Activated T-helper 2 cell treated with anti-CD3 and anti-CD28 coated beads, Interferon-gamma antibody, Interleukin-2, Interleukin-4, amounts not matched to agents 10 μg/mL and 5 μg/mL and 100 μg/mL, durations not matched to agents 14 hours and 24 hours and 36 hours (primary cell): Measurements from ENCODE around the gene VDR. TPM values are rescaled to one million over a fixed set of nuclear protein-coding genes. Genes with fewer than 3 reads are reported as not detected.

Source experiments
- DNase-seq: peaks from one replicate; pipeline ENCODE4 v3.0.0; 2021; ENCODE audit warnings: low spot score
- H3K27ac Mint-ChIP-seq: one replicate; pipeline ENCODE4 v1.8.0; 2021; ENCODE audit warnings: mixed read lengths
- H3K27me3 Mint-ChIP-seq: one replicate; pipeline ENCODE4 v1.8.0; 2021; ENCODE audit warnings: low read depth, mixed read lengths
- H3K36me3 Mint-ChIP-seq: one replicate; pipeline ENCODE4 v1.8.0; 2021; ENCODE audit warnings: low read depth, mixed read lengths
- H3K4me1 Mint-ChIP-seq: one replicate; pipeline ENCODE4 v1.8.0; 2021; ENCODE audit warnings: low read depth, mixed read lengths
- H3K4me3 Mint-ChIP-seq: one replicate; pipeline ENCODE4 v1.8.0; 2021; ENCODE audit warnings: low read depth, mild to moderate bottlenecking, moderate library complexity, mixed read lengths
- H3K9me3 Mint-ChIP-seq: one replicate; pipeline ENCODE4 v1.8.0; 2021; ENCODE audit warnings: mixed read lengths
- intact Hi-C: fragments of 100-400 bp; cut with micrococcal nuclease; formaldehyde crosslinking; loops from one replicate; pipeline ENCODE4 v1.15.1; 2023
- total RNA-seq: library from RNA; stranded (reverse); gene quantifications from 2 replicates; pipeline ENCODE4 v1.2.3, GENCODE V29; 2022

The VDR gene
- total RNA-seq, 1 donor from 2014 or later = 317 TPM

DNA sequence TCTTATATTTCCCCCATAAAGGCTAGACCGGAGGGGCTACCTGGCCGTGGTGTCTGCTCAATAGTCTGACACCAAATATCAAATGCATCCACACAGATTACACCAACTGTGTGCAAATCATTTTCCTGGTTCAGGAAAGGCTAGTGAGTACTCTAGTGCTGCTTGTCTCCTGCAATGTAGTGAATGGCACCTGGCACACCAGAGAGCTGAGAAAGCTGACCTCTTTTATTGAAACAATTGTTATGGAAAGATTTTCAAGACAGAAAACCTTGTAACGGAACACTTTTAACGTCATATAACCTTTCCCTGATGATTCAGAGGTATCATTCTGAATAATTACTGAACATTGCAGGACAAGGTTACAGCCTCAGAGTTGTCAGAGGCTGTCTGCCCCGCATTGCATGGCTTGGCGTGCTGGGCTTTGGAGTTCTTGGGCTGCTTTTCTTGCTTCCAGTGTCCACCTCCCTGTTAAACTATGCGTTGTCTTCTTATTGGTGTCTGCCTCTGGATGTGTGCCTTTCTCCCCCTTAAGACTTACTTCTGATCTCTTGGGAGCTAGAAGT lies 44.4 kb downstream of the VDR start:
- Mint-ChIP-seq H3K27ac (peak overlapping the region; percentile 99), H3K4me1 (peaks cover 63% of the 10 kb centered on the region), H3K4me3 (peak overlapping the region; percentile 53), H3K27me3 (no peaks in the 10 kb centered on the region), H3K9me3 (no peaks in the 10 kb centered on the region), H3K36me3 (peaks cover 100% of the 10 kb centered on the region)
- DNase-seq = no peak
- intact Hi-C loops = loop anchor here (1.0 to 2.0 kb wide), 6 partner anchors 8 to 89 kb away; partner anchors contain the start of gene VDR

DNA sequence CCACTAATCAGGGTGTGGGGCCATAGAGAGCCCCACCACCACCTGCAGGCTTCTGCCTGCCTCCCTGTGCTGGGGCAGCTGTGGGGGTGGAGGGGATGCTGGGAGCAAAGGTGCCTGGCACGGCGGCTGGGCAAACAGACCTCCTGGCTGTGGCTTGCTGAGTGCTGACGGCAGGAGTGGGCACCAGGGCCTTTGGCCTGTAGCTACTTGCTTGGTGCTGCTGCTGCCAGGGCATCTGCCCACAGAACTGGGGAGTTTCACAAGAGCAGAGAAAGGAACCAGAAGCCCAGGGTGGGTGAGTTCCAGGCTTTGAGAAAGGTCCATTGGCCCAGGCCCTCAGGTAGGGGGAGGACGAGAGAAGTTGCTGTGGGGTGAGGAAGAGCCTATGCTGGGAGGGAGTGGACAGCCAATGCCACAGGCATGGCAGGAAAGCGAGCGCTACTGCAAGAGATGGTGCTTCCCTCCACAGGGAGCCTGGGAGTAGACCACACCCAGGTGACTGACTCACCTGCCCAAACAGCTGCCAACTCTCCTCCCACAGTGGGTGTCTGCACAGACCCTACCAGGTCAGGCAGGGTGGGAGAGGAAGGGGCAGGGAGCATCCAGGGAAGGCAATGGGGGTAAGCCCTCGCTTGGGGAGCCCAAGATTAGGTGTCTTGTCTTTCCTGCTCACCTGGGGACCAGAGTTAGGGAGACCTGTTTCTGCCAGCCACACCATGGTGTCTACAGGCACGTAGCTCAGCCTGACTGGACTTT lies 46.1 kb downstream of the VDR start:
- intact Hi-C loops = no loop called here
- peaks cover 46% of the 10 kb centered on the region for H3K4me1 Mint-ChIP-seq

DNA sequence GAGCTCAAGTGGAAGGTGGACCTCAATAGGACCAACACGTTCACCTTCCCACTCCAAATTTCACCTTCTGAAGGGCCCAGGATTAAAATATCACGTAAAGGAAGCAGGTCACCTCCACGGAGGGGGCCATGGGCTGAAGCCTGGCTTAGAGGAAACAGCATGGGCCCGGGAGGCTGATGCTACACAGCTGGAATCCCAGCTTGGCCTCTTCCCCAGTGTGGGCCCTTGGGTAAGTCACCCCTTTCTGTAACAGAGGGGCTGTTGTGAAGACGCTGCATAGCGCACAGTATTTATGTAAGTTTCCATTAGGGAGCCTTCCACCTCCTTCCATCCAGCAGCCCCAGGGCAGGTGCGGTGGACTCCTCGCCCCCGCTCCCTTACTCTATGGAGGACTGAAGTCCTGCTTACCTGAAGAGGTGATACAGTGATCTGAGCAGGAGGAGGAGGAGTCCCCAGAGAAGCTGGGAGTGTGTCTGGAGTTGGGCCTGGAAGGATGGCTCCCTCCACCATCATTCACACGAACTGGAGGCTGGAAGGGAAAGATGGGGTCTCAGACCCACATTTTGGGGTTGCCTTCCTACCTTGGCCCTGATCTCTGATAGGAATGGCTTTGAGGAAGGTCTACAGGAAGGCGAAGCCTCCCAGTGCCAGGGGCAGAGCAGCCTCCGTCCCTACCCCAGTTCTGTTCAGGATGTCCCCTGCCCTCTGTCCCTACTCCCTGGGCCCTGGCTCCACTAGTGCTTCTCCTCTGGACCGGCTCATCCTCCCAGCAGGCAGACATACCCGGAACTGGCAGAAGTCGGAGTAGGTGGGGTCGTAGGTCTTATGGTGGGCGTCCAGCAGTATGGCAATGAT lies 47.8 kb downstream of the VDR start:
- peaks cover 91% of the 10 kb centered on the region for H3K36me3 Mint-ChIP-seq
- H3K27ac Mint-ChIP-seq = peak overlapping the region; percentile 99

More for the DNA sequence above, 46.1 kb downstream of the VDR start:
- H3K9me3 Mint-ChIP-seq = no peaks in the 10 kb centered on the region
- H3K27ac Mint-ChIP-seq = peak overlapping the region; percentile 99
- no peak for DNase-seq
- H3K27me3 Mint-ChIP-seq = no peaks in the 10 kb centered on the region
- peaks cover 94% of the 10 kb centered on the region for H3K36me3 Mint-ChIP-seq
- no peak overlapping the region for H3K4me3 Mint-ChIP-seq

GRCh38 chr12:47856094-47856493 lies 48.7 kb downstream of the VDR start:
- H3K27ac Mint-ChIP-seq = peak overlapping the region; percentile 25
- H3K9me3 Mint-ChIP-seq = no peaks in the 10 kb centered on the region
- peaks cover 91% of the 10 kb centered on the region for H3K36me3 Mint-ChIP-seq
- DNase-seq = no peak
- intact Hi-C loops = no loop called here
- no peaks in the 10 kb centered on the region for H3K27me3 Mint-ChIP-seq
- no peak overlapping the region for H3K4me3 Mint-ChIP-seq
- peaks cover 38% of the 10 kb centered on the region for H3K4me1 Mint-ChIP-seq

More for the DNA sequence above, 47.8 kb downstream of the VDR start:
- Mint-ChIP-seq H3K27me3 (no peaks in the 10 kb centered on the region), H3K4me3 (no peak overlapping the region), H3K9me3 (no peaks in the 10 kb centered on the region), H3K4me1 (peaks cover 38% of the 10 kb centered on the region)
- no peak for DNase-seq
- intact Hi-C loops = no loop called here

DNA sequence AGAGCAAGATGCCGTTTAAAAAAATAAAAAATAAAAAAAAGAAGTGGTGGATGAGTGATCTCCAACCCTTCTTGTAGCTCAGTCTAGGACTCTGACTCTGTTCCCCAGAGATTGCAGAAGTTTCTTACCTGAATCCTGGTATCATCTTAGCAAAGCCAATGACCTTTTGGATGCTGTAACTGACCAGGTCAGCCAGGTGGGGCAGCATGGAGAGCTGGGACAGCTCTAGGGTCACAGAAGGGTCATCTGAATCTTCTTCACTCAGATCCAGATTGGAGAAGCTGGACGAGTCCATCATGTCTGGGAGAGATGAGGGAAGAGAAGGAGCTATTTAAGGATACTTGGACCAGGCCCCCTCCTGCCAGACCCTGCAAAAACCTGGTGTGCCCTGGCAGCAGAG lies 49.3 kb downstream of the VDR start:
- intact Hi-C loops = no loop called here
- no peak overlapping the region for H3K27ac Mint-ChIP-seq
- peaks cover 91% of the 10 kb centered on the region for H3K36me3 Mint-ChIP-seq
- no peak for DNase-seq
- H3K4me3 Mint-ChIP-seq = no peak overlapping the region
- H3K9me3 Mint-ChIP-seq = no peaks in the 10 kb centered on the region
- peaks cover 36% of the 10 kb centered on the region for H3K4me1 Mint-ChIP-seq
- no peaks in the 10 kb centered on the region for H3K27me3 Mint-ChIP-seq

DNA sequence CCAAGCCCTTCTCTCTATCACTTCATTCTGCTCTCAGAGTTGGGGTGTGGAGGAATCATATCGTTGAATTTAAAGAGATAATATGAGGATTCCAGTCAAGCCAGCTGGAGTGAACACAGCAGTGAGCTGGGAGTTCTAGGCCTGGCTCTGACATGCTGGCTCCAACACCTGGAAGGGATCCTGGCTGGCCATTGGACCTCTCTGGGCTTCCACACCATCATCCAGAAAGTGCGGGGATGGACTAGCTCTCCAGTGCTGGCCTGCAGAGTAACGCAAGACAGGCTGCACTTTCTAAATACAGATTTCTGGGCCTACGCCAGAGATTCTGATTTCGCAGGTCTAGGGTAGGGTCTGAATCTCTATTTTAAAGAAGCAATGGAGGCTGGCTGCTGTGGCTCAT lies 50.3 kb downstream of the VDR start:
- Mint-ChIP-seq H3K4me3 (no peak overlapping the region), H3K9me3 (no peaks in the 10 kb centered on the region), H3K27me3 (no peaks in the 10 kb centered on the region), H3K4me1 (peaks cover 29% of the 10 kb centered on the region), H3K27ac (peak overlapping the region; percentile 17), H3K36me3 (peaks cover 90% of the 10 kb centered on the region)
- intact Hi-C loops = no loop called here
- no peak for DNase-seq

DNA sequence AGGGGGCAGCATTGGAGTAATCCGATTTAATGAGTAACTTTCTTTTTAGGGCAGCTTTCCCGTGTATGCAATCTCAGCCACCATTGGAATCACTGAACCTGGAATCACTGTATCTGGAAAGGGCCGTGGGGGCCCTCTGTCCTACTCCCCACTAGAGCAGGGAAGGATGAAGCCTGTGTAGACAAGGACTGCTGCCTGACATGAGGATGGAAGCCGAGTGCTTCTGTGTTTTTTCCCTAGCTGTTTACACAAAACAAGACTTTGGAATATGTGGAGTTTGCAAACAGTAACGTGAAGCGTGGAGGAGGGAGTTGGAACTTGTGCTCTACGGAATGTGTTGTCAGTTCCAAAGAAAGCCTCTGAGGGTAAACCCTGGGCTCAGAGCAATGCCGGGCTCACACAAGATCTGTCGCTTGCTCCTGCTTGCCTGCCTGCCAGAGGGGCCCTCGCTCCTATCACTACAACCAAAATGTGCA lies 52.7 kb downstream of the VDR start:
- no peak for DNase-seq
- Mint-ChIP-seq H3K4me3 (no peak overlapping the region), H3K27ac (peak overlapping the region; percentile 61), H3K27me3 (no peaks in the 10 kb centered on the region), H3K4me1 (peaks cover 20% of the 10 kb centered on the region), H3K9me3 (no peaks in the 10 kb centered on the region), H3K36me3 (peaks cover 85% of the 10 kb centered on the region)
- intact Hi-C loops = no loop called here

GRCh38 chr12:47851303-47851952 lies 53.4 kb downstream of the VDR start:
- Mint-ChIP-seq H3K4me1 (peaks cover 20% of the 10 kb centered on the region), H3K36me3 (peaks cover 85% of the 10 kb centered on the region), H3K4me3 (no peak overlapping the region), H3K27me3 (no peaks in the 10 kb centered on the region), H3K9me3 (no peaks in the 10 kb centered on the region), H3K27ac (peak overlapping the region; percentile 61)
- DNase-seq = no peak
- intact Hi-C loops = no loop called here

DNA sequence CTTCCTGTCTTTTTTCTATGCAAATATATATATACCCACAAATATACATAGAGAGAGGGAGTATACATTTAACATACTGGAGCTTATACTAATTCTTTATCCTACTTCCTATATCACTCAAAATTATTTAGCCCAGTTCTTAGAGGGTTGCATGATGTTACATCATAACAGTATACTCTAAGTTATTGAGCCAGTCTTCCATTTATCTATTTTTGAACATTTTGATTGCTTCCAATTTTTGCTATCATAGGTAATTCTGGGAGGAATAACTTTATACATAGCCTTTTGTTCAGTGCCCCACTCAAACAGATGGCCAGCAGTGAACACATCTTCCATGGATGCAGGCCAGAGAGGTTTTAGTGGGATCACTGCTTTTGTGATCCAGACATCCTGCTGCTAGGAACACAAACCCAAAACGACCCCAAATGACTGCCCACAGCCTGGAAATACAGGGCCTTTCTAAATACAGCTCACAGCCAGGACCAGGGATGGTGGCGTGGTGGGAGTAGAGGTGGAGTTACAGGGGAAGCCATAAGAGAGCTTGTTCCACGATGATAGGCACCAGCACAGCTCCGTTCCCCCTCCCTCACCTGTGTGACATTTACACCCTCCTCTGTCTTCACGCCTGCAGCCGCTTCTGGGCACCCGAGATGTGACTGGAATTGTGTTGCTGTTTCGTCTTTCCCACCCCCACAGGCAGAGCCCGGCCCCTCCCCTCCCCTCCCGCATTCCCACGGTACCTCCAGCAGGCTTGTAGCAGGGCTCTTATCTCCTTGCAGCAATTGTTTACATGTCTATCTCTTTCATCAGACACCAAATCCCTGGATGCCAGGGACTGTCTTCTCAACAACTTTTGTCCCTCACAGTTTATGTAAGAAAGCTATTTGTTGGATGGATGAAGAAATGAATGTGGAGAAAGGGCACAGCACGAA lies 54.4 kb downstream of the VDR start:
- peaks cover 85% of the 10 kb centered on the region for H3K36me3 Mint-ChIP-seq

DNA sequence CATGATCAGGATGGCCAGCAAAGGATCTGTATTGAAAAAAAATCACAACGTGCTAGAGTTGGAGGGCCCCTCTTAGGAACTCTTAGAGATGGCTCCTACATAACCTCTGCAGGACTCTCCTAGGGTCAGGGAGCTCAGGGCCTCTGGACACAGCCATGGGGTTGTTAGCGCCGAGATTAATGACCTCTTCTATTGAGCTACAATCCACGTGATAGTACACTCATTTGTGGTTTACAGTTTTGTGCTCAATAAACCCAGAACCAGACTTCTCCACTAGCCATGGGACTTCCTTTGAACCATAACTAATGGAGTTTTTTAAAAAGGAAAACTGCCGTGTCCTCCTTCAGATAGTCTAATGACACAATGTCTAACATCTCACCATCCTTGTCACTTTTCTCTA lies 55.5 kb downstream of the VDR start:
- no peak overlapping the region for H3K4me3 Mint-ChIP-seq
- no peaks in the 10 kb centered on the region for H3K27me3 Mint-ChIP-seq
- peaks cover 89% of the 10 kb centered on the region for H3K36me3 Mint-ChIP-seq
- H3K9me3 Mint-ChIP-seq = no peaks in the 10 kb centered on the region
- no peak overlapping the region for H3K27ac Mint-ChIP-seq
- intact Hi-C loops = no loop called here
- no peak for DNase-seq
- peaks cover 20% of the 10 kb centered on the region for H3K4me1 Mint-ChIP-seq

More for the DNA sequence above, 54.4 kb downstream of the VDR start:
- H3K4me3 Mint-ChIP-seq = no peak overlapping the region
- H3K9me3 Mint-ChIP-seq = no peaks in the 10 kb centered on the region
- H3K4me1 Mint-ChIP-seq = peaks cover 20% of the 10 kb centered on the region
- H3K27me3 Mint-ChIP-seq = no peaks in the 10 kb centered on the region
- DNase-seq = no peak
- H3K27ac Mint-ChIP-seq = peak overlapping the region; percentile 43
- intact Hi-C loops = no loop called here

DNA sequence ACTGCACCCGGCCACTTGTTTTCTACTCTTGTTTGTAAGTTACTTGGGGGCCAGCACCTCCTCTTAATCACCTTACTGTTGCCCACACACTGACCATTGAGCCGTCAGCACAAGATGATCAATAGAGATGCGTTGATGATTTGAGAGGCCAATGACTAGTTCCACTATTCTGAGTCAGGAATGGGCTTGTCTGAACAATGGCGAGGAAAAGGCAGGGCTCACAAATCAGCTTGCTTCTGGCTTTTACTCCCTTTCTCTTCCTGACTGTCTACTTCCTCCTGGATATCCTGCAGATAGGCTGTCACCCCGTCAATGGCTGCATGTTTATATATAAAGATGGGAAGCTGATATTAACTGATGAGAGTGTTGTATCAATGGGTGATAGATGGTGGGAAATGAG lies 55.9 kb downstream of the VDR start:
- Mint-ChIP-seq H3K27me3 (no peaks in the 10 kb centered on the region), H3K4me1 (peaks cover 20% of the 10 kb centered on the region), H3K9me3 (no peaks in the 10 kb centered on the region), H3K4me3 (no peak overlapping the region), H3K36me3 (peaks cover 89% of the 10 kb centered on the region), H3K27ac (peak overlapping the region; percentile 21)
- DNase-seq = no peak
- intact Hi-C loops = no loop called here
